HepG2 (cell line): ENCODE data around the gene RNF208. TPM values are rescaled to one million over a fixed set of nuclear protein-coding genes. Genes with fewer than 3 reads are reported as not detected.
A peak's percentile ranks its signal among the peaks of the same experiment; 100 is the strongest.

Experiments used
- ARNT2 ChIP-seq: sonication (generic); formaldehyde crosslinking; IDR thresholded peaks from 2 replicates; pipeline ENCODE4 v1.8.0; 2022; ENCODE audit warnings: mild to moderate bottlenecking, low read depth, missing genetic modification reagents, moderate library complexity
- CENPX ChIP-seq: sonication (generic); formaldehyde crosslinking; IDR thresholded peaks from 2 replicates; pipeline ENCODE4 v1.9.0; 2021; ENCODE audit warnings: mild to moderate bottlenecking, missing genetic modification reagents, moderate library complexity
- ELF4 ChIP-seq: sonication (generic); formaldehyde crosslinking; IDR thresholded peaks from 2 replicates; pipeline ENCODE4 v1.5.0; 2020; ENCODE audit warnings: missing genetic modification reagents, mild to moderate bottlenecking, moderate library complexity, borderline replicate concordance
- ETV5 ChIP-seq: IDR thresholded peaks from 2 replicates; pipeline ENCODE4 v1.6.1; 2018; ENCODE audit warnings: missing biosample characterization, missing genetic modification reagents, inconsistent platforms, borderline replicate concordance
- HDAC1 ChIP-seq: sonication (generic); formaldehyde crosslinking; IDR thresholded peaks from 2 replicates; pipeline ENCODE4 v1.5.1; 2020; ENCODE audit warnings: mild to moderate bottlenecking, missing genetic modification reagents
- KDM5A ChIP-seq: fragments of 200-600 bp; sonication (generic); IDR thresholded peaks from 2 replicates; pipeline ENCODE4 v1.7.0; 2018; ENCODE audit warnings: antibody characterized with exemption, mild to moderate bottlenecking, low read length, borderline replicate concordance
- MAF1 ChIP-seq: sonication (generic); formaldehyde crosslinking; IDR thresholded peaks from 2 replicates; pipeline ENCODE4 v1.5.0; 2020; ENCODE audit warnings: missing genetic modification reagents, borderline replicate concordance
- NCOA5 ChIP-seq: sonication (generic); formaldehyde crosslinking; IDR thresholded peaks from 2 replicates; pipeline ENCODE4 v1.4.0; 2020; ENCODE audit warnings: missing genetic modification reagents
- NCOR1 ChIP-seq: fragments of 200-600 bp; sonication (generic); IDR thresholded peaks from 2 replicates; pipeline ENCODE4 v1.7.0; 2017; ENCODE audit warnings: antibody characterized with exemption, low read length, borderline replicate concordance
- NR2F6 ChIP-seq, 2 experiments: IDR thresholded peaks; 2 replicates each; pipeline ENCODE4 v1.6.1; 2016; ENCODE audit warnings: antibody characterized with exemption in 1 of 2, mild to moderate bottlenecking in 1 of 2
- RXRA ChIP-seq: sonication (generic); formaldehyde crosslinking; IDR thresholded peaks from 2 replicates; pipeline ENCODE4 v1.5.1; 2020; ENCODE audit warnings: missing genetic modification reagents
- SIX4 ChIP-seq: sonication (generic); formaldehyde crosslinking; IDR thresholded peaks from 2 replicates; pipeline ENCODE4 v1.4.0; 2020; ENCODE audit warnings: missing genetic modification reagents
- TRIM24 ChIP-seq: sonication (generic); formaldehyde crosslinking; IDR thresholded peaks from 2 replicates; pipeline ENCODE4 v1.8.0; 2022; ENCODE audit warnings: mild to moderate bottlenecking, missing genetic modification reagents
- ZBTB8A ChIP-seq: sonication (generic); formaldehyde crosslinking; IDR thresholded peaks from 2 replicates; pipeline ENCODE4 v1.4.0; 2020; ENCODE audit warnings: mild to moderate bottlenecking, low read depth, missing genetic modification reagents, borderline replicate concordance
- ZEB1 ChIP-seq: IDR thresholded peaks from 2 replicates; pipeline ENCODE4 v1.6.1; 2012; ENCODE audit warnings: mild to moderate bottlenecking, low read depth, inconsistent platforms; ENCODE audit not compliant: insufficient replicate concordance
- ZNF10 ChIP-seq: sonication (generic); formaldehyde crosslinking; IDR thresholded peaks from 2 replicates; pipeline ENCODE4 v1.4.0; 2020; ENCODE audit warnings: mild to moderate bottlenecking, low read depth, missing genetic modification reagents, borderline replicate concordance
- ZNF234 ChIP-seq: sonication (generic); formaldehyde crosslinking; conservative IDR thresholded peaks from 2 replicates; pipeline ENCODE4 v1.5.1; 2020; ENCODE audit warnings: mild to moderate bottlenecking, missing genetic modification reagents
- ZNF430 ChIP-seq: sonication (generic); formaldehyde crosslinking; IDR thresholded peaks from 2 replicates; pipeline ENCODE4 v1.9.0; 2021; ENCODE audit warnings: mild to moderate bottlenecking, missing genetic modification reagents
- ZNF720 ChIP-seq: sonication (generic); formaldehyde crosslinking; IDR thresholded peaks from 2 replicates; pipeline ENCODE4 v1.4.0; 2020; ENCODE audit warnings: missing genetic modification reagents
- ZNF777 ChIP-seq: sonication (generic); formaldehyde crosslinking; IDR thresholded peaks from 2 replicates; pipeline ENCODE4 v1.4.0; 2020; ENCODE audit warnings: missing genetic modification reagents
- ZSCAN25 ChIP-seq: sonication (generic); formaldehyde crosslinking; IDR thresholded peaks from 2 replicates; pipeline ENCODE4 v1.8.0; 2022; ENCODE audit warnings: mild to moderate bottlenecking, missing genetic modification reagents
- polyA plus RNA-seq, 8 experiments: library from polyadenylated mRNA; depleted of rRNA in 3 of 8; stranded (reverse) in 7 of 8; unstranded in 1 of 8; fragments of >200 nt; fragmentation: Illumina TruSeq in 4 of 8; extraction: Trizol in 4 of 8; gene quantifications; 2 replicates each; pipeline versions ENCODE4 v1.2.1 to v1.2.3, GENCODE V29; 2011 to 2016; ENCODE audit warnings: low read depth in 4 of 8, missing spikeins in 1 of 8, mixed read lengths in 1 of 8; ENCODE audit not compliant: insufficient read depth in 1 of 8
- total RNA-seq, 5 experiments: library from RNA; depleted of rRNA; stranded (reverse); fragments of >200 nt; fragmentation: Illumina TruSeq; extraction: Trizol; gene quantifications; 2 replicates each; pipeline ENCODE4 v1.2.3, GENCODE V29; 2016; ENCODE audit warnings: low read depth in 1 of 5
- TF ChIP-seq, protein P1 (sequence below): fragments of 450-650 bp; IDR thresholded peaks from 2 replicates; pipeline ENCODE4 v1.6.1; 2017
- TF ChIP-seq, protein P2 (sequence below): IDR thresholded peaks from 2 replicates; pipeline ENCODE4 v1.6.1; 2016; ENCODE audit warnings: missing compliant biosample characterization, missing genetic modification reagents, borderline replicate concordance
- TF ChIP-seq, protein P3 (sequence below): sonication (generic); formaldehyde crosslinking; conservative IDR thresholded peaks from 2 replicates; pipeline ENCODE4 v1.4.0; 2020; ENCODE audit warnings: missing genetic modification reagents

The RNF208 gene
- total and polyA plus RNA-seq, 2 of the 13 experiments (the other 11 are each of a cell fraction or from before 2014, with no cell fraction given) = 1.6 to 2.1 TPM

DNA sequence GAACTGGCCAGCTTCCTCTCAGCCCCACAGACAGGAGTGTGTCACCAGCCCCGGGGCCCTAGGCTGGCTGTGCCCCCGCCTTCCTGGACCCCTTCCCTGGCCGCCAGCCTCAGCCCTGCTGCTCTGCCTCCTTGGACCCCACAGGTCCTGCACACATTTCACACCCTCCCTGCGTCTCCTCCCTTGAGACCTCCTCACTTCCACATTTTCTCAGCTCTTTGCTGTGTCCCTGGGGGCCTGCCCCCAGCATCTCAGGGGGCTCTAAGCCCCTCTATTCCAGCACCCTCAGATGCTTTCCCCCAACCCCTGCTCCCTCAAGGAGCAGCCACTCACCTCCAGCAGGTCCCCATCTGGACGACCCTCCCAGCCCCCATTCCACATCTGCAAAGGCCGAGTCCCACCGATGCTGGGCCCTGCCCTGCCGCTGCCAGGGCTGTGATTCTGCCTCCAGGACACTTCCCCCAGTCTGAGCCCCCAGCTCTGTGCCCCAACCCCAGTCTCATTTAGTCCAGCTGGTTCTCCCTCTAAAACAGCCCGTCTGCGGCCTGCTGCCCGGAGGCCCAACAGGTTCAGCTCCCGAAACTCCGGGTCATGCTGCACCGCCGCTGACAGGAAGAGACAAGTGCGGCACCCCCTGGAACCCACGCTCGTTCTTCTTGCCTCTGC, 12.9 kb upstream of the RNF208 start (continued):
- TF ChIP-seq, protein P1, sequence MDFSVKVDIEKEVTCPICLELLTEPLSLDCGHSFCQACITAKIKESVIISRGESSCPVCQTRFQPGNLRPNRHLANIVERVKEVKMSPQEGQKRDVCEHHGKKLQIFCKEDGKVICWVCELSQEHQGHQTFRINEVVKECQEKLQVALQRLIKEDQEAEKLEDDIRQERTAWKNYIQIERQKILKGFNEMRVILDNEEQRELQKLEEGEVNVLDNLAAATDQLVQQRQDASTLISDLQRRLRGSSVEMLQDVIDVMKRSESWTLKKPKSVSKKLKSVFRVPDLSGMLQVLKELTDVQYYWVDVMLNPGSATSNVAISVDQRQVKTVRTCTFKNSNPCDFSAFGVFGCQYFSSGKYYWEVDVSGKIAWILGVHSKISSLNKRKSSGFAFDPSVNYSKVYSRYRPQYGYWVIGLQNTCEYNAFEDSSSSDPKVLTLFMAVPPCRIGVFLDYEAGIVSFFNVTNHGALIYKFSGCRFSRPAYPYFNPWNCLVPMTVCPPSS = no peak
- TF ChIP-seq NCOA5 (CRISPR knock-in tag) = no peak
- no peak for TF ChIP-seq RXRA
- TF ChIP-seq ZNF10 (CRISPR knock-in tag) = no peak
- TF ChIP-seq ZSCAN25 (CRISPR knock-in tag) = 0 out of 2 replicates have a peak, but pooled peaks have one; percentile 13
- TF ChIP-seq, protein P2, sequence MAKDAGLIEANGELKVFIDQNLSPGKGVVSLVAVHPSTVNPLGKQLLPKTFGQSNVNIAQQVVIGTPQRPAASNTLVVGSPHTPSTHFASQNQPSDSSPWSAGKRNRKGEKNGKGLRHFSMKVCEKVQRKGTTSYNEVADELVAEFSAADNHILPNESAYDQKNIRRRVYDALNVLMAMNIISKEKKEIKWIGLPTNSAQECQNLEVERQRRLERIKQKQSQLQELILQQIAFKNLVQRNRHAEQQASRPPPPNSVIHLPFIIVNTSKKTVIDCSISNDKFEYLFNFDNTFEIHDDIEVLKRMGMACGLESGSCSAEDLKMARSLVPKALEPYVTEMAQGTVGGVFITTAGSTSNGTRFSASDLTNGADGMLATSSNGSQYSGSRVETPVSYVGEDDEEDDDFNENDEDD (CRISPR knock-in tag) = no peak
- TF ChIP-seq ZNF430 = no peak
- TF ChIP-seq TRIM24 (CRISPR knock-in tag) = no peak
- TF ChIP-seq ETV5 (CRISPR knock-in tag) = no peak
- TF ChIP-seq, protein P3, sequence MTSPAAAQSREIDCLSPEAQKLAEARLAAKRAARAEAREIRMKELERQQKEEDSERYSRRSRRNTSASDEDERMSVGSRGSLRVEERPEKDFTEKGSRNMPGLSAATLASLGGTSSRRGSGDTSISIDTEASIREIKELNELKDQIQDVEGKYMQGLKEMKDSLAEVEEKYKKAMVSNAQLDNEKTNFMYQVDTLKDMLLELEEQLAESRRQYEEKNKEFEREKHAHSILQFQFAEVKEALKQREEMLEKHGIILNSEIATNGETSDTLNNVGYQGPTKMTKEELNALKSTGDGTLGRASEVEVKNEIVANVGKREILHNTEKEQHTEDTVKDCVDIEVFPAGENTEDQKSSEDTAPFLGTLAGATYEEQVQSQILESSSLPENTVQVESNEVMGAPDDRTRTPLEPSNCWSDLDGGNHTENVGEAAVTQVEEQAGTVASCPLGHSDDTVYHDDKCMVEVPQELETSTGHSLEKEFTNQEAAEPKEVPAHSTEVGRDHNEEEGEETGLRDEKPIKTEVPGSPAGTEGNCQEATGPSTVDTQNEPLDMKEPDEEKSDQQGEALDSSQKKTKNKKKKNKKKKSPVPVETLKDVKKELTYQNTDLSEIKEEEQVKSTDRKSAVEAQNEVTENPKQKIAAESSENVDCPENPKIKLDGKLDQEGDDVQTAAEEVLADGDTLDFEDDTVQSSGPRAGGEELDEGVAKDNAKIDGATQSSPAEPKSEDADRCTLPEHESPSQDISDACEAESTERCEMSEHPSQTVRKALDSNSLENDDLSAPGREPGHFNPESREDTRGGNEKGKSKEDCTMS (CRISPR knock-in tag) = no peak
- no peak for TF ChIP-seq NR2F6 (IDR thresholded peaks at IDR 0.05)
- no peak for TF ChIP-seq NR2F6 (CRISPR knock-in tag; IDR thresholded peaks at IDR 0.05)
- TF ChIP-seq HDAC1 = no peak
- TF ChIP-seq ELF4 (CRISPR knock-in tag) = no peak
- TF ChIP-seq CENPX (CRISPR knock-in tag) = no peak
- no peak for TF ChIP-seq NCOR1
- no peak for TF ChIP-seq ZNF234 (CRISPR knock-in tag)
- TF ChIP-seq ZEB1 = no peak
- 0 out of 2 replicates have a peak, but pooled peaks have one; percentile 19 for TF ChIP-seq ZBTB8A (CRISPR knock-in tag)
- TF ChIP-seq ARNT2 (CRISPR knock-in tag) = no peak
- no peak for TF ChIP-seq SIX4 (CRISPR knock-in tag)
- TF ChIP-seq ZNF777 (CRISPR knock-in tag) = no peak
- peak; percentile 2; the same call in 1 of the 2 replicates for TF ChIP-seq KDM5A
- TF ChIP-seq MAF1 (CRISPR knock-in tag) = no peak
- no peak for TF ChIP-seq ZNF720 (CRISPR knock-in tag)
